Mesenchymal stem cell (in vitro differentiated cells and primary cell): ENCODE measurements around the gene IQGAP1. TPM values are rescaled to one million over a fixed set of nuclear protein-coding genes. Genes with fewer than 3 reads are reported as not detected.

Experiments used
- DNase-seq: peaks from one replicate; pipeline ENCODE4 v3.0.0-alpha.2; 2013
- H2AFZ ChIP-seq: one replicate; pipeline ENCODE4 v1.6.1; 2013; ENCODE audit warnings: low read depth, mild to moderate bottlenecking, control low read depth, inconsistent platforms, low read length, moderate library complexity
- H2AK5ac ChIP-seq: 2 replicates; pipeline ENCODE4 v1.6.1; 2013; ENCODE audit warnings: low read length, moderate library complexity, mild to moderate bottlenecking, inconsistent platforms; ENCODE audit not compliant: severe bottlenecking
- H2BK120ac ChIP-seq: one replicate; pipeline ENCODE4 v1.6.1; 2013; ENCODE audit warnings: low read depth, mild to moderate bottlenecking, inconsistent platforms, low read length, moderate library complexity
- H2BK12ac ChIP-seq, 2 experiments: one replicate each; pipeline ENCODE4 v1.6.1; 2013; ENCODE audit warnings: inconsistent platforms in 2 of 2, low read length in 2 of 2, mild to moderate bottlenecking in 2 of 2, moderate library complexity in 2 of 2, control low read depth in 1 of 2
- H2BK15ac ChIP-seq: one replicate; pipeline ENCODE4 v1.6.1; 2013; ENCODE audit warnings: mild to moderate bottlenecking, low read depth, inconsistent platforms; ENCODE audit not compliant: poor library complexity, severe bottlenecking
- H2BK5ac ChIP-seq: 2 replicates; pipeline ENCODE4 v1.6.1; 2013; ENCODE audit warnings: low read depth, mild to moderate bottlenecking, low read length, control low read depth, inconsistent platforms; ENCODE audit not compliant: poor library complexity, severe bottlenecking
- H3K14ac ChIP-seq, 2 experiments: one replicate each; pipeline ENCODE4 v1.6.1; 2013; ENCODE audit warnings: inconsistent platforms in 2 of 2, low read length in 2 of 2, control low read depth in 1 of 2, mild to moderate bottlenecking in 1 of 2, moderate library complexity in 1 of 2
- H3K18ac ChIP-seq, 2 experiments: one replicate each; pipeline ENCODE4 v1.6.1; 2013; ENCODE audit warnings: inconsistent platforms in 2 of 2, low read length in 2 of 2, control low read depth in 1 of 2, low read depth in 1 of 2, mild to moderate bottlenecking in 1 of 2
- H3K23ac ChIP-seq, 2 experiments: one replicate each; pipeline ENCODE4 v1.6.1; 2013; ENCODE audit warnings: inconsistent platforms in 2 of 2, low read length in 2 of 2, mild to moderate bottlenecking in 2 of 2, moderate library complexity in 2 of 2, control low read depth in 1 of 2
- H3K27ac ChIP-seq: 2 replicates; pipeline ENCODE4 v1.5.1; 2013; ENCODE audit warnings: mild to moderate bottlenecking, moderate library complexity, low read length, control low read depth, inconsistent platforms; ENCODE audit not compliant: poor library complexity, severe bottlenecking
- H3K27me3 ChIP-seq, 2 experiments: 2 replicates each; pipeline versions ENCODE4 v1.6.1 to v1.7.0; 2013; ENCODE audit warnings: low read length in 2 of 2, mild to moderate bottlenecking in 2 of 2, moderate library complexity in 2 of 2, control low read depth in 1 of 2, inconsistent platforms in 1 of 2; ENCODE audit not compliant: control insufficient read depth in 1 of 2, insufficient read depth in 1 of 2
- H3K36me3 ChIP-seq, 2 experiments: 2 replicates each; pipeline versions ENCODE4 v1.6.1 to v1.7.0; 2013; ENCODE audit warnings: low read length in 2 of 2, control low read depth in 1 of 2, inconsistent platforms in 1 of 2, low read depth in 1 of 2, mild to moderate bottlenecking in 1 of 2; ENCODE audit not compliant: insufficient read depth in 2 of 2, control insufficient read depth in 1 of 2
- H3K4ac ChIP-seq, 2 experiments: one replicate each; pipeline ENCODE4 v1.6.1; 2013; ENCODE audit warnings: inconsistent platforms in 2 of 2, low read length in 2 of 2, mild to moderate bottlenecking in 2 of 2, moderate library complexity in 2 of 2, control low read depth in 1 of 2, low read depth in 1 of 2
- H3K4me1 ChIP-seq: 2 replicates; pipeline ENCODE4 v1.6.1; 2013; ENCODE audit warnings: low read depth, low read length, control low read depth; ENCODE audit not compliant: control insufficient read depth, insufficient read depth
- H3K4me2 ChIP-seq: 2 replicates; pipeline ENCODE4 v1.6.1; 2013; ENCODE audit warnings: low read length, mild to moderate bottlenecking, inconsistent platforms; ENCODE audit not compliant: poor library complexity, severe bottlenecking
- H3K4me3 ChIP-seq, 2 experiments: 2 replicates each; pipeline versions ENCODE4 v1.5.1 to v1.7.0; 2013; ENCODE audit warnings: low read length in 2 of 2, mild to moderate bottlenecking in 2 of 2, control low read depth in 1 of 2, low read depth in 1 of 2; ENCODE audit not compliant: insufficient read depth in 1 of 2
- H3K79me1 ChIP-seq: replicated peaks from 2 replicates; pipeline ENCODE4 v1.6.1; 2013; ENCODE audit warnings: mild to moderate bottlenecking, control low read depth, low read length, inconsistent platforms; ENCODE audit not compliant: poor library complexity, severe bottlenecking
- H3K9ac ChIP-seq: 2 replicates; pipeline ENCODE4 v1.7.0; 2013; ENCODE audit warnings: mild to moderate bottlenecking, low read length, moderate library complexity
- H3K9me3 ChIP-seq: 2 replicates; pipeline ENCODE4 v1.7.0; 2013; ENCODE audit warnings: mild to moderate bottlenecking, low read length; ENCODE audit not compliant: control insufficient read depth
- H4K8ac ChIP-seq: one replicate; pipeline ENCODE4 v1.6.1; 2013; ENCODE audit warnings: inconsistent platforms, mild to moderate bottlenecking, low read length, moderate library complexity
- H4K91ac ChIP-seq: one replicate; pipeline ENCODE4 v1.6.1; 2013; ENCODE audit warnings: mild to moderate bottlenecking, low read length, inconsistent platforms
- WGBS: methylation state at CpG from one replicate; pipeline ENCODE4 v1.1.7; 2013; ENCODE audit warnings: mixed read lengths; 5-methylcytosine and 5-hydroxymethylcytosine counted together
- small RNA-seq: library from polyadenylated mRNA; stranded (forward); fragments of <200 nt; extraction: miRNeasy Mini kit (QIAGEN cat#:217004); gene quantifications from one replicate; pipeline ENCODE3, GENCODE V24; 2013; ENCODE audit warnings: low read depth

Gene IQGAP1

DNA sequence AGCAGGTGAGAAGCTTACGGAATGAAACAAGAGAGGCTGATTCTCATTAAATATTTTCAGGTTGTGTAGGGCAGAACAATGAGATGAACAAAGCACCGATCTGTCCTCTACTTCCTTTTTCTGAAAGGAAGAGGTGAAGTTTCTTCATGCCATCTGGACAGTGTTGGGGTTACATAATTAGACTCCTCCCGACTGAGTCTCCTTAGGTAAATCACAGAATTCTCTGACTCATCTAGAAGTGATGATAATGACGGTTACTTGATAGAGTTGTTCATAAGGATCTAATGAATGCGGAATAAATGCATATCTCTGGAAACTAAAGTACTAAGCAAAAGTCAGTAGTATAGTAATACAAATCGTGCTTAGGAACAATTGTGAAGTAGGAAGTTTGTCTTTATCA is 162.9 kb downstream of the IQGAP1 start:
- WGBS: 98% methylated on average over 4 of the region's 6 CpGs
- H3K27ac ChIP-seq: no peak overlapping the region

More for the DNA sequence above, 162.9 kb downstream of the IQGAP1 start:
- no peak overlapping the region for H2BK15ac ChIP-seq
- H3K27me3 ChIP-seq: no peaks in the 10 kb centered on the region
- peaks cover 2% of the 10 kb centered on the region for H3K4me1 ChIP-seq
- H4K91ac ChIP-seq: no peak overlapping the region
- H3K4me2 ChIP-seq: no peak overlapping the region
- peaks cover 0 to 11% of the 10 kb centered on the region in 2 experiments for H3K36me3 ChIP-seq
- no peak overlapping the region for H3K9ac ChIP-seq
- no peak for DNase-seq
- no peak overlapping the region for H2AFZ ChIP-seq
- H3K23ac ChIP-seq: no peak overlapping the region
- peaks cover 14% of the 10 kb centered on the region for H3K79me1 ChIP-seq
- H2BK120ac ChIP-seq: no peak overlapping the region
- no peak overlapping the region for H2BK12ac ChIP-seq
- no peak overlapping the region for H4K8ac ChIP-seq
- no peaks in the 10 kb centered on the region for H3K9me3 ChIP-seq
- no peak overlapping the region for H3K4ac ChIP-seq
- H3K4me3 ChIP-seq: no peak overlapping the region
- H2BK5ac ChIP-seq: no peak overlapping the region
- H3K18ac ChIP-seq: no peak overlapping the region
- H3K14ac ChIP-seq: no peak overlapping the region
- no peak overlapping the region for H2AK5ac ChIP-seq

Small RNA genes within 50 kb of the gene (small RNA-seq; reads per million reads assigned to genes)
- gene NDUFA3P4: not detected
